ENCODE results near the gene JAK2. TPM values are rescaled to one million over a fixed set of nuclear protein-coding genes. Genes with fewer than 3 reads are reported as not detected.

Gene JAK2
- total and polyA plus RNA-seq, 10 of the 15 experiments (the other 5 are each of a cell fraction or from before 2014, with no cell fraction given), result 4.1 to 22.9 (median 13.7) TPM

- ChIA-PET RAD21 (ENCODE audit: unreplicated experiment) (no interaction called here), SMC1A (ENCODE audit: uncharacterized antibody, unreplicated experiment) (interaction anchor here (1.2 to 3.5 kb wide), 3 partner anchors 14 to 45 kb away, joined by 4 to 66 read pairs (median 12); no protein-coding TSS in a partner anchor), POLR2A (no interaction called here), CTCF (interaction anchor here (1.0 to 3.0 kb wide), 3 partner anchors 29 to 206 kb away, joined by 3 to 15 read pairs (median 11); no protein-coding TSS in a partner anchor)
- no peak overlapping the region for H3K27ac ChIP-seq (ENCODE audit: control insufficient read depth, insufficient read depth)
- ATAC-seq (no peak), FAIRE-seq (no peak), DNase-seq (ENCODE audit: low read depth, low spot score) (no peak)
- no TSS peak for BruUV-seq (replicated peaks)
- no peaks in the 10 kb centered on the region for H3K36me3 ChIP-seq (ENCODE audit: control insufficient read depth in 2 of 2, insufficient read depth in 2 of 2, low read length in 1 of 2)
- TF ChIP-seq SPI1 (IDR thresholded peaks at IDR 0.05; ENCODE audit: borderline replicate concordance, insufficient read depth, low read depth, low read length), result no peak
- no peak for TF ChIP-seq MAX (IDR thresholded peaks at IDR 0.05; ENCODE audit: low read depth, low read length)
- no peak for TF ChIP-seq ZNF274 (IDR thresholded peaks at IDR 0.05; ENCODE audit: insufficient read depth, insufficient read length)
- TF ChIP-seq JUNB (IDR thresholded peaks at IDR 0.05), result no peak
- no peak for TF ChIP-seq ZBTB33 (IDR thresholded peaks at IDR 0.05)
- no peak for TF ChIP-seq ZNF592 (IDR thresholded peaks at IDR 0.05)
- no peak for TF ChIP-seq NR2F1 (conservative IDR thresholded peaks at IDR 0.05)
- no peak overlapping the region for H2AFZ ChIP-seq (ENCODE audit: control insufficient read depth, low read depth, low read length)
- no peak overlapping the region for H3K4me2 ChIP-seq (ENCODE audit: control insufficient read depth, insufficient read depth)
- intact Hi-C loops (cut with micrococcal nuclease; ENCODE audit: unreplicated experiment) (no loop called here), in situ Hi-C loops (cut with MboI) (no loop called here)
- peaks cover 2% of the 10 kb centered on the region; the same call in 2 of the 3 replicates for H3K9me3 ChIP-seq (replicated peaks; ENCODE audit: control insufficient read depth, insufficient read depth, low read length)
- peaks cover 17% of the 10 kb centered on the region for H3K4me1 ChIP-seq (ENCODE audit: control insufficient read depth, insufficient read depth, low read length)
- no peaks in the 10 kb centered on the region for H4K20me1 ChIP-seq (ENCODE audit: control insufficient read depth, insufficient read depth)
- H3K9ac ChIP-seq (ENCODE audit: control insufficient read depth, insufficient read depth, low read length), result no peak overlapping the region
- no peaks in the 10 kb centered on the region for H3K79me2 ChIP-seq (ENCODE audit: control insufficient read depth, insufficient read depth, low read length)
- WGBS (ENCODE audit: insufficient coverage, insufficient replicate concordance, low lambda C conversion rate, missing lambda C conversion rate), result 96% methylated on average over 1 of the region's 1 CpG
- no peak overlapping the region for H3K4me3 ChIP-seq
- no peaks in the 10 kb centered on the region for H3K27me3 ChIP-seq (replicated peaks in 1 of 2; ENCODE audit: control insufficient read depth in 2 of 2, insufficient read depth in 2 of 2, low read length in 1 of 2)
Measured at GRCh38 chr9:4969130-4969529, 15.9 kb upstream of the JAK2 start.
